ENCODE results near the gene CHD5. TPM values are rescaled to one million over a fixed set of nuclear protein-coding genes. Genes with fewer than 3 reads are reported as not detected.

Gene CHD5
- polyA plus RNA-seq, 3 donors = 0.07 TPM; not detected in 2

DNA sequence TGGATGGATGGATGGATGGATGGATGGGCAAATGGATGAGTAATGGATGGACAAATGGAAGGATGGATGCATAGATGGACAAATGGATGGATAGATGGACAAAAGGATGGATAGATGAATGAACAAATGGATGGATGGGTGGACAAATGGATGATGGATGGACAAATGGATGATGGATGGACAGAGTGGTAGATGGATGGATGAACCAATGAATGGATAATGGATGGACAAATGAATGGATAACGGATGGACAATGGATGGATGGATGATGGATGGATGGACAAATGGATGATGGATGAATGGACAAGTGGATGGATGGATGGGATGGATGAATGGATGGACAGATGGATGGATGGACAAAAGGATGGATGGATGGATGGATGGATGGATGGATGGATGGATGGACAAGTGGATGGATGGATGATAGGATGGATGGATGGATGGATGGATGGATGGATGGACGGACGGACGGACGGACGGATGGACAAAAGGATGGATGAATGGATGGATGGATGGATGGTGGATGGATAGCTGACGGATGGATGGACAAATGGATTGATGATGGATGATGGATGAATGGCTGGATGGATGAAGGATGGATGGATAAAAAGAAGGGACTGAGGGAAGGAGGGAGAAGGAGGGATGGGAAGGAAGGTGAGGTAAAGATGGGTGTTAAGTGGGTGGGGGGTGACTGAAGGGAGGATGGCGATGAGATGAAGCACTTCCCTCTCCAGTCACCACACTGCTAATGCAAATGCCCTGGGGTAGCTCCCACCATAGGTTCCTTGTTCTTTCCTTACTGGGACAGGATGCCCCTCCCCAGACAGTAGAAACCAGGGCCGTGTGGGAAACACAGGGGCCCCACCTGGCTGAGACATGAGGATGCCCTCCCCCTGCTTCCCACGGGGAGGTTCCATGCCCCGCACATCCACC is 29.8 kb downstream of the CHD5 start:
- Histone ChIP-seq H3K79me2 (ENCODE audit: insufficient read depth, low read length) (no peaks in the 10 kb centered on the region), H3K36me3 (replicated peaks in 1 of 2; ENCODE audit: control insufficient read depth in 1 of 2, insufficient read depth in 2 of 2, low read length in 2 of 2) (no peaks in the 10 kb centered on the region), H3K4me2 (replicated peaks; ENCODE audit: extremely low read depth, low read length, poor library complexity, severe bottlenecking) (no peak overlapping the region), H3K9me3 (replicated peaks in 1 of 2; ENCODE audit: control insufficient read depth in 1 of 2, insufficient read depth in 1 of 2, low read length in 2 of 2) (no peaks in the 10 kb centered on the region), H3K4me1 (ENCODE audit: control insufficient read depth in 1 of 2, insufficient read depth in 2 of 2, low read length in 2 of 2) (peaks cover 5 to 18% of the 10 kb centered on the region in 2 donors), H3K27me3 (ENCODE audit: control insufficient read depth in 2 of 2, insufficient read depth in 2 of 2, low read length in 2 of 2) (peaks cover 0 to 10% of the 10 kb centered on the region in 2 donors), H3K4me3 (replicated peaks in 1 of 3; ENCODE audit: low read depth in 2 of 3, low read length in 3 of 3) (no peak overlapping the region), H3K9ac (ENCODE audit: insufficient read depth, low read length, poor library complexity, severe bottlenecking) (no peak overlapping the region), H4K20me1 (ENCODE audit: insufficient read depth, low read length) (no peaks in the 10 kb centered on the region), H3K27ac (ENCODE audit: low read depth in 1 of 2, low read length in 2 of 2) (no peak overlapping the region), H2AFZ (ENCODE audit: insufficient read depth, low read depth, low read length, poor library complexity, severe bottlenecking) (no peak overlapping the region)
- TF ChIP-seq, protein P1, sequence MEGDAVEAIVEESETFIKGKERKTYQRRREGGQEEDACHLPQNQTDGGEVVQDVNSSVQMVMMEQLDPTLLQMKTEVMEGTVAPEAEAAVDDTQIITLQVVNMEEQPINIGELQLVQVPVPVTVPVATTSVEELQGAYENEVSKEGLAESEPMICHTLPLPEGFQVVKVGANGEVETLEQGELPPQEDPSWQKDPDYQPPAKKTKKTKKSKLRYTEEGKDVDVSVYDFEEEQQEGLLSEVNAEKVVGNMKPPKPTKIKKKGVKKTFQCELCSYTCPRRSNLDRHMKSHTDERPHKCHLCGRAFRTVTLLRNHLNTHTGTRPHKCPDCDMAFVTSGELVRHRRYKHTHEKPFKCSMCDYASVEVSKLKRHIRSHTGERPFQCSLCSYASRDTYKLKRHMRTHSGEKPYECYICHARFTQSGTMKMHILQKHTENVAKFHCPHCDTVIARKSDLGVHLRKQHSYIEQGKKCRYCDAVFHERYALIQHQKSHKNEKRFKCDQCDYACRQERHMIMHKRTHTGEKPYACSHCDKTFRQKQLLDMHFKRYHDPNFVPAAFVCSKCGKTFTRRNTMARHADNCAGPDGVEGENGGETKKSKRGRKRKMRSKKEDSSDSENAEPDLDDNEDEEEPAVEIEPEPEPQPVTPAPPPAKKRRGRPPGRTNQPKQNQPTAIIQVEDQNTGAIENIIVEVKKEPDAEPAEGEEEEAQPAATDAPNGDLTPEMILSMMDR (IDR thresholded peaks at IDR 0.05) = no peak
- DNase-seq = no peak
- Mint-ChIP-seq H3K27ac (no peak overlapping the region), H3K36me3 (no peaks in the 10 kb centered on the region), H3K9me3 (peaks cover 0 to 3% (median 0%) of the 10 kb centered on the region in 7 donors), H3K4me1 (peaks cover 12% of the 10 kb centered on the region), H3K4me3 (no peak overlapping the region), H3K27me3 (ENCODE audit: low read depth in 3 of 3) (peaks cover 0 to 19% (median 12%) of the 10 kb centered on the region in 3 donors)
- WGBS (ENCODE audit: insufficient coverage) = 97% methylated on average over 10 of the region's 11 CpGs
- intact Hi-C loops (cut with micrococcal nuclease) = no loop called here

DNA sequence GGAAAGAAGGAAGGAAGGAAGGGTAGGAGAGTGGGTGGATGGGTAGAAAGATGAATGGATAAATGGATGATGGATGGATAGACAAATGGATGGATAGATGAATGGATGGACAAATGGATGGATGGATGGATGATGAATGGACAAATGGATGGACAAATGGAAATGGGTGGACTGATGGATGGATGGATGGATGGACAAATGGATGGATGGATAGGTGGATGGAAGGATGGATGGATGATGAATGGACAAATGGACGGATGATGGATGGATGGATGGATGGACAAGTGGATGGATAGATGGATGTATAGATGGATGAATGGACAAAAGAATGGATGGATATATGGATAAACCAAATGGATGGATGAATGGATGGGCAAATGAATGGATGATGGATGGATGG is 30.5 kb downstream of the CHD5 start:
- Mint-ChIP-seq H3K4me1 (peaks cover 10% of the 10 kb centered on the region), H3K36me3 (no peaks in the 10 kb centered on the region), H3K27ac (no peak overlapping the region), H3K27me3 (ENCODE audit: low read depth in 3 of 3) (peaks cover 0 to 19% (median 12%) of the 10 kb centered on the region in 3 donors), H3K4me3 (no peak overlapping the region), H3K9me3 (peaks cover 0 to 3% (median 0%) of the 10 kb centered on the region in 7 donors)
- Histone ChIP-seq H3K9me3 (replicated peaks in 1 of 2; ENCODE audit: control insufficient read depth in 1 of 2, insufficient read depth in 1 of 2, low read length in 2 of 2) (no peaks in the 10 kb centered on the region), H3K4me1 (ENCODE audit: control insufficient read depth in 1 of 2, insufficient read depth in 2 of 2, low read length in 2 of 2) (peaks cover 5 to 13% of the 10 kb centered on the region in 2 donors), H3K27me3 (ENCODE audit: control insufficient read depth in 2 of 2, insufficient read depth in 2 of 2, low read length in 2 of 2) (peaks cover 0 to 10% of the 10 kb centered on the region in 2 donors), H3K27ac (ENCODE audit: low read depth in 1 of 2, low read length in 2 of 2) (no peak overlapping the region), H3K36me3 (replicated peaks in 1 of 2; ENCODE audit: control insufficient read depth in 1 of 2, insufficient read depth in 2 of 2, low read length in 2 of 2) (no peaks in the 10 kb centered on the region), H3K9ac (ENCODE audit: insufficient read depth, low read length, poor library complexity, severe bottlenecking) (no peak overlapping the region), H3K79me2 (ENCODE audit: insufficient read depth, low read length) (no peaks in the 10 kb centered on the region), H2AFZ (ENCODE audit: insufficient read depth, low read depth, low read length, poor library complexity, severe bottlenecking) (no peak overlapping the region), H3K4me2 (replicated peaks; ENCODE audit: extremely low read depth, low read length, poor library complexity, severe bottlenecking) (no peak overlapping the region), H4K20me1 (ENCODE audit: insufficient read depth, low read length) (no peaks in the 10 kb centered on the region), H3K4me3 (replicated peaks in 1 of 3; ENCODE audit: low read depth in 2 of 3, low read length in 3 of 3) (no peak overlapping the region)
- intact Hi-C loops (cut with micrococcal nuclease) = no loop called here
- 89% methylated on average over 1 of the region's 1 CpG for WGBS (ENCODE audit: insufficient coverage)
- TF ChIP-seq, protein P1 (IDR thresholded peaks at IDR 0.05) = no peak
- DNase-seq = no peak

All from CD14-positive monocyte (primary cell).